ENCODE results near the gene OR9Q1.

GRCh38 chr11:58070585-58070984, 46.9 kb downstream of the OR9Q1 start:
- no peak for TF ChIP-seq GATA2 (IDR thresholded peaks at IDR 0.05; ENCODE audit: low read depth, low read length)
- TF ChIP-seq GATA3 (IDR thresholded peaks at IDR 0.05; ENCODE audit: low read depth, low read length), result no peak
